Kidney (tissue), 14 donors: ENCODE measurements around the gene JAK1. TPM values are rescaled to one million over a fixed set of nuclear protein-coding genes. Genes with fewer than 3 reads are reported as not detected.

ENCODE experiments used
- DNase-seq, 5 donors: peaks; one replicate each; pipeline ENCODE4 v3.0.0-alpha.2; 2013 to 2020
- FAIRE-seq: peaks from 2 replicates; lab custom pipeline; 2012; peaks lifted over from hg19 to GRCh38; lab: Jason Lieb, UNC
- H3K27ac ChIP-seq, 2 donors: one replicate each; pipeline ENCODE4 v1.7.0; 2013; ENCODE audit warnings: low read depth in 2 of 2, low read length in 2 of 2, inconsistent platforms in 1 of 2
- H3K27me3 ChIP-seq: one replicate; pipeline ENCODE4 v1.7.1; 2013; ENCODE audit warnings: low read length, inconsistent platforms; ENCODE audit not compliant: control insufficient read depth, insufficient read depth
- H3K36me3 ChIP-seq, 3 donors: one replicate each; pipeline versions ENCODE4 v1.7.0 to v1.7.1; 2013; ENCODE audit warnings: low read length in 3 of 3, control low read depth in 1 of 3, inconsistent platforms in 1 of 3; ENCODE audit not compliant: insufficient read depth in 3 of 3, control insufficient read depth in 2 of 3
- H3K4me1 ChIP-seq, 3 donors: one replicate each; pipeline versions ENCODE4 v1.7.0 to v1.7.1; 2013; ENCODE audit warnings: low read length in 3 of 3, inconsistent platforms in 1 of 3, low read depth in 1 of 3; ENCODE audit not compliant: control insufficient read depth in 2 of 3, insufficient read depth in 2 of 3
- H3K4me3 ChIP-seq, 3 donors: one replicate each; pipeline versions ENCODE4 v1.7.0 to v1.8.1; 2013; ENCODE audit warnings: low read length in 3 of 3, control low read depth in 1 of 3, inconsistent platforms in 1 of 3
- H3K9ac ChIP-seq, 3 donors: one replicate each; pipeline versions ENCODE4 v1.7.0 to v1.7.1; 2013; ENCODE audit warnings: low read length in 3 of 3, control low read depth in 1 of 3, inconsistent platforms in 1 of 3
- H3K9me3 ChIP-seq, 3 donors: one replicate each; pipeline versions ENCODE4 v1.7.0 to v1.7.1; 2013; ENCODE audit warnings: low read length in 3 of 3, control low read depth in 1 of 3, inconsistent platforms in 1 of 3; ENCODE audit not compliant: control insufficient read depth in 2 of 3, insufficient read depth in 1 of 3
- CTCF ChIP-seq: IDR thresholded peaks from 3 replicates; pipeline ENCODE4 v1.5.1; 2012; ENCODE audit warnings: mild to moderate bottlenecking, moderate library complexity, borderline replicate concordance; ENCODE audit not compliant: insufficient read depth; ENCODE audit errors: extremely low read depth
- intact Hi-C: fragments of 100-400 bp; cut with DNase I; formaldehyde crosslinking; loops from one replicate; pipeline ENCODE4 v1.11.1; 2022
- polyA plus RNA-seq: library from polyadenylated mRNA; stranded (reverse); fragments of 350-450 nt; fragmentation: Illumina TruSeq; extraction: RNeasy Lipid Tissue Mini Kit (QIAGEN cat#74804); gene quantifications from one replicate; pipeline ENCODE4 v1.2.3, GENCODE V29; 2014; ENCODE audit warnings: low read depth, low replicate concordance; ENCODE audit not compliant: insufficient read depth
- total RNA-seq: library from RNA; stranded (reverse); fragmentation: NEBNext Ultra II Directional; extraction: Animal tissue kit (Norgen Biotek cat#: 25700); gene quantifications from one replicate; pipeline ENCODE4 v1.2.1, GENCODE V29; 2021
- donor health status: control.
- donor health status: control.
- donor health status: control.
- donor health status: control.
- donor health status: control.
- donor health status: DM: yes; HTN: yes; CAD: no.
- donor health status: Normal renal cell carcinoma (clear cell type).

Gene JAK1
- total and polyA plus RNA-seq, 2 donors from 2014 or later: 33.6 to 173 TPM

- H3K27me3 ChIP-seq: no peaks in the 10 kb centered on the region
- H3K4me3 ChIP-seq: no peak overlapping the region
- TF ChIP-seq CTCF: no peak
- no peak for DNase-seq
- intact Hi-C loops: no loop called here
- no peak overlapping the region for H3K9ac ChIP-seq
- no peak overlapping the region for H3K27ac ChIP-seq
- no peaks in the 10 kb centered on the region for H3K9me3 ChIP-seq
- no peak for FAIRE-seq
- no peaks in the 10 kb centered on the region for H3K4me1 ChIP-seq
- H3K36me3 ChIP-seq: peaks cover 4 to 62% (median 41%) of the 10 kb centered on the region in 3 donors
Observed at GRCh38 chr1:64871256-64871655, 95.1 kb downstream of the JAK1 start.

GRCh38 chr1:64867266-64867665 lies 99.1 kb downstream of the JAK1 start:
- Histone ChIP-seq H3K9me3 (no peaks in the 10 kb centered on the region), H3K27ac (no peak overlapping the region), H3K27me3 (no peaks in the 10 kb centered on the region), H3K9ac (no peak overlapping the region), H3K4me3 (no peak overlapping the region), H3K36me3 (peaks cover 6 to 46% (median 35%) of the 10 kb centered on the region in 3 donors), H3K4me1 (peaks cover 0 to 5% (median 0%) of the 10 kb centered on the region in 3 donors)
- FAIRE-seq (no peak), DNase-seq (no peak)
- TF ChIP-seq CTCF: no peak
- intact Hi-C loops: no loop called here

GRCh38 chr1:64866689-64867088 lies 99.7 kb downstream of the JAK1 start:
- Histone ChIP-seq H3K27ac (no peak overlapping the region), H3K9me3 (no peaks in the 10 kb centered on the region), H3K36me3 (peaks cover 4 to 43% (median 30%) of the 10 kb centered on the region in 3 donors), H3K9ac (no peak overlapping the region), H3K4me3 (no peak overlapping the region), H3K27me3 (no peaks in the 10 kb centered on the region), H3K4me1 (peaks cover 0 to 5% (median 3%) of the 10 kb centered on the region in 3 donors)
- no peak for TF ChIP-seq CTCF
- intact Hi-C loops: no loop called here
- DNase-seq (no peak), FAIRE-seq (no peak)
